Stimulated activated CD8-positive, alpha-beta memory T cell treated with anti-CD3 and anti-CD28 coated beads, Interleukin-15, amount 100 ng/mL, for 4 hours (primary cell): Measurements from ENCODE around the gene FALEC.

Experiments
- DNase-seq, 2 donors: peaks; one replicate each; pipeline ENCODE4 v3.0.0-alpha.2; 2020; ENCODE audit warnings: low read depth in 2 of 2

The FALEC gene

GRCh38 chr1:150511985-150512660, 3.4 kb upstream of the FALEC start:
- DNase-seq = no peak

- DNase-seq = no peak
These were observed 2.7 kb upstream of the FALEC start for GRCh38 chr1:150512846-150513245.

- DNase-seq = no peak
These were observed 2.2 kb upstream of the FALEC start for GRCh38 chr1:150513351-150513791.

DNA sequence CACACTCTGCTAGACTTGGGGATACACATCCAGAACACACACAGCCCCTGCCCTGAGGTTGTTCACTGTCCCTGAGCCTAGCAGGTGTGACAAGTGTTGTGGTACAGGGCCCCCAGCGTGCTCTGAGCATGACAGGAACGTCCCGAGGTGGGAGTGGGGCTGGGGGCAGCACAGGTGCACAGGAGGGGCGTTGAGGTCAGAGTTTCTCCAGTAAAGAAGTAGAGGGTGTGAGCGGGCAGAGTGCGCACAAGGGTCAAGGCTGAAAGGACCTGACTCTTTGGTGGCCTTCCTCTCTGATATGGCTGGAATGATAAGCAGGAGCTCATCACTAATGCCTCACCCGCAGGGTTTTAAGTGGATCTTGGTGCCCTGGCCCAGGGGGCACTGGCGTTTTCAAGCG, 1.3 kb upstream of the FALEC start:
- DNase-seq = no peak

GRCh38 chr1:150514913-150515327, 632 bp upstream of the FALEC start:
- no peak for DNase-seq

DNA sequence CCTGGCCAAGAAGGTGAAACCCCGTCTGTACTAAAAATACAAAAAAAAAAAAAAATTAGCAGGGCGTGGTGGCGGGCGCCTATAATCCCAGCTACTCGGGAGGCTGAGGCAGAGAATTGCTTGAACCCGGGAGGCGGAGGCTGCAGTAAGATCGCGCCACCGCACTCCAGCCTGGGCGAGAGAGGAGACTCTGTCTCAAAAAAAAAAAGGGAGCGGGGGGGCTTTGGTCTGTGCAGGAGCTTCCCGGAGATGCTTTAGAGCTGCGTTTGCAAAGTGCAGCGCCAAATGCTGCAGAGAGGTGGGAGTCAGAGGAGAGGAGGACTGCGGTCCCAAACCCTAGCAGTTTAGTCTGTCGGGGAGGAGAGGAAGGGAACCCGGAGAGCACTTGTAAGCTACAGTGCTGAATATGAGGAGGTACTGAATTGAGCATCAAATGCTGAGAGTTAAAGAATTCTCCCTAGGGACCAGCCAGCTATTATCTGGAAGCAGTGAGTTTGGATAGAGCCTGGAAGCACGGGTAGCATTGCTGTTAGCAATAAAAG, 569 bp downstream of the FALEC start:
- DNase-seq = no peak

GRCh38 chr1:150516616-150517015, 1.1 kb downstream of the FALEC start:
- DNase-seq = no peak

- no peak for DNase-seq
These were observed 5.8 kb downstream of the FALEC start for GRCh38 chr1:150521196-150521968.

DNA sequence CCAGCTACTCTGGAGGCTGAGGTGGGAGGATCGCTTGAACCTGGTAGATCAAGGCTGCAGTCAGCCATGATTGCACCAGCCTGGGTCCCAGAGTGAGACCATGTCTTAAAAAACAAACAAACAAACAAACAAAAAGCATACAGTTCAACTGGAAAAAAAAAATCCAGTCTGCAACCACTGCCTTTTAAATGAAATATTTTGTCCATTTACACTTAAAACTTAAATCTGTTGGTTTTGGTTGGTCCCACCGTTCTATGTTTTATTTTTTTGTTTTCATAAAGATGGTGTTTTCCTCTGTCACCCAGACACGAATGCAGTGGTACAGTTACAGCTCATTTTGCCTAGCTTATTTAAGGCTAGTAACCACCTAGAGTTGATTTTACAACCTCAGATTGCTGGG, 9.8 kb downstream of the FALEC start:
- no peak for DNase-seq

DNA sequence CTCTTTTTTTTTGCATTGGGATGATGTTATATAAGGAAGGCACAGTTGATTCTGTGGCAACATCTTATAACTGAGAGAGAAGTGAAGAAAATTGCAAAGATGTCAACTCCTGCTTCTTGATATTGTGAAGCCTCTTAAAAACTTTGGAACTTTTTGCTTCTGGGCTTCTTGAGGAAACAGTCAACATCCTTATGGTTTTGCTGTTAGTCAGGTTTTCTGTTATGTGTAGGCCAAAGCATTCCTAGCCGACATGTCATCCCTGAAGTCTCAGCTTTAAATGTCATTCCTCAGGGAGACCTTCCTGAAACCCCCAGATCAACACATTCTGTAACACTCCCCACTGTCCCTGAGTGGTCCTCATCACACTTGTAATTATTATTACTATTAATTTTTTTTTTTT, 12.6 kb downstream of the FALEC start:
- DNase-seq = no peak

DNA sequence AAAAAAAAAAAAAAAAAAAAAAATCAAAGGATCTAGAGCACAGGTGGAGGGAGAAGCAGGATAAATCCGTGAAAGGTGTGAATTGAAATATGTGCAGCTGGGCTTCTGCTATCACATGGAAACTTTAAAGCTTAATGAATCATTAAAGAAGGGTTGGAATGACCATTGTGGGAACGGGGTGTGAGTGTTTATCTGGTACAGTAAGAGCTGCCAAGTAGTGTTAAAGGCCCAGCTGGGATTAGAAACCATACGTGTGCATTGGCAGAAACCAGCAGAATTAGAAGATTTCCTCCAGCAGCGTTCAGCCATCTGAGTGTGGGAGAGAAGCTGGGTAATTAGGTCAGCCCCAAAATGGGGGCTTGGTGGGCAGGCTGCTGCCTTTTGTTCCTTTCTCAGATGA, 13.5 kb downstream of the FALEC start:
- DNase-seq = no peak

GRCh38 chr1:150530491-150531159, 15.1 kb downstream of the FALEC start:
- no peak for DNase-seq

DNA sequence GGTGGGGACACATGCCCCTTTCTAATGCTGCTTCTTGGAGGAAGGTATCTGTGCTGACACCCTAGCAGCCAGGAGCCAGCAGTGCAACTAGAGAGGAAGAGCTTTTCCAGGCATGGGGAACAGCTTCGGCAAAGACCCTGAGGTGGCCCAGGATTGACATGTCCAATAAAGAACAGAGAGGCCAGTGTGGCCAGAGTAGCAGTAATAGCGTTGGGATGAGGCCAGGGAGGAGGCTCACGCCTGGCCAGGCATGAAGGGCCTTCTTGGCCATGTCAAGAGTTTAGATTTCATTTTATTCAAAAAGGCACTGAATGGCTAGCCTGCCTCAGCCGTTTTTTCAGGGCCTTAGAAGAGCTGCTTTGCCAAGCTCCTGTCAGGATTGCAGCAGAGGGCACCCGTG, 17.3 kb downstream of the FALEC start:
- DNase-seq = no peak

DNA sequence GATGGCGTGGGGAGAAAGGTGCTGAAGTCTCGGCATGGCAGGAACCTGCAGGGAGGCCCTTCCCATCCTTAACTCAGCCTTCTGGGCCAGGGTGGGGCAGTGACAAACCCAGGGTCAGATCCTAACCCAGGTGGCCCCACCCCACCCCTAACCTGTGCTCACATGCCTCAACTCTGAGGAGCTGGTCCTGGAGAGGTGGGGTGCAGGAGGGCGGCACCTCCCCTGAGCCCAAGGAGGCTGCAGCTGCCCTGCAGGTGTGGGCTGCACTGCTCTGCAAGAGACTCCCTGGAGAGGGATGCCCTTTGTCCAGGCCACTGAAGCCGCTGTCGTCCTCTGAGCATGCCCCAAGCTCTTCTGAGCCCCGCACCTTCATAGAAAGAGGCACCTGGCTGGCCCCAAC, 18.4 kb downstream of the FALEC start:
- DNase-seq = no peak

DNA sequence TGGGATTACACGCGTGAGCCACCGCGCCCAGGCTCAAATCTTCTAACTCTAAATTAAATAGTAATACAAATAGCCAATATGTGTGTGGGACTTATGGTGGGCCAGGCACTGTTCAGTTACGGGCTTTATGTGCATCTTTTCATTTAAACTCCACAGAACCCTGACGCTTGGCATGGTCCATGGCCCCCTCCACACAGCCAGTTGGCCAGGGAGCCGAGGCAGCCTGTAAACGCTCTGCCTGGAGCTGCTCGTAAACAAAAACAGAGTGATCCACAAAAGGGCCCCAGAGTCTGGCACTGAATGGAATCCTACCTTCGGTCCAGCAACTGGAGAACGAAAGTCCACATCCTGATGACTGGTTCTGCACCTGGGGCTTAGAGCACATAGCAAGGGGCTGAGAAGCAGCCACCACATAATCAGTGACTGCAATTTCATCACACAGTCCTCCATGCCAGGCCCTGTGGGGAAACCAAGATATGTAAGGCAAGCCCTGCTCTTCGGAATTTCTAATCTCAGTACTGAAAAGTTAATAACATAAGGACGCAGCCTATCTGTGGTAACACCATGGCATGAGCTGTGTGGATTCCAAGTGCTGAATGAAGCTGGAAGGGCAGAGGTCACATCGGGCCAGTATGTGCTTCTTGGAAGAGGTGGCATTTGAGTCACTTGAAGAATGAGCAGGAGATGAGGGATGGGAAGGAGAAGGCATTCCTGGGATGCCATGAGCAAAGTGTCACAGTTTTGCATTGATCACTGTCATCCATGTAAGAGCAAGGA, 20.1 kb downstream of the FALEC start:
- DNase-seq = no peak

GRCh38 chr1:150536836-150537731, 21.5 kb downstream of the FALEC start:
- DNase-seq = no peak

DNA sequence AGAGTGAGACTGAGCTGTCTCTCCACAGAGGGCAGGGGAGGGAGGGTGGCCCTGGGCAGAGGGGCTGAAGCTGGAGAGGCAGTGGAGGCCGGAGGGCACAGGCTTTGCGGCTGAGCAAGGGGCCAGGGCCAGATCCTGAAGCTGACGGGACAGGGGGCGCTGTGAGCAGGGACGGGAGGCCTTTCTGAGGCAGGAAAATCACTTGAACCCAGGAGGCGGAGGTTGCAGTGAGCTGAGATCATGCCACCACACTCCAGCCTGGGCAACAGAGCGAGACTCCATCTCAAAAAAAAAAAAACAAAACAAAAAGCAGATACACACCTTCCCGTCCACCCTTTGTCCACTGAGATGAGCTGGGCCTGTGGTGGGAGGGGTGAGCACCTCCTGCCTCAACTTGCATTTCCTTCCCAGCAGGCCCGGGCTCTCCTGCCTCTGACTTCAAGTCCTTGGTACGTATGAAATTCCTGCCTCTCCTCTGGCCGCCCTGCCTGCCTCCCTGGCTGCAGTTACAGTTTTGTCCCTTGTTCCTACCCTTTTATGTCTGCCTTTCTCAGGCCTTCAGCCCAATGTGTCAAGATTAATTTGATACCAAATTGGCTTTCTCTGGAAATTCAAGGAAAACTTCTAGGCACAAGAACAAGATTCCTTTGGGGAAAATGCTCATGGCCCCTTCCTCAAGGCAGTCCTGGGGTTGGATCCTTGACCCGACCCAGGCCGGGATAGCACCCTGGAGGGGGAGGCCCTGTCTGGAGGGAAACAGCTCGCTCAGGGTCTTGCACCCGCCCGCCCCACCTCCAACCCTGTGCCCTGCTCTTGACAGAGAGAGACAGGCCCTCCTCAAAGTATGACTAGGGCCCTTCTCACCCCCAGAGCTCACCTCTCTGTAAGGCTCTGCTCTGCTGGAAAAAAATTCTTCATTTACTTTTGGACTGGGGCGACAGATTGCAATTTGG, 22.5 kb downstream of the FALEC start:
- DNase-seq = no peak

DNA sequence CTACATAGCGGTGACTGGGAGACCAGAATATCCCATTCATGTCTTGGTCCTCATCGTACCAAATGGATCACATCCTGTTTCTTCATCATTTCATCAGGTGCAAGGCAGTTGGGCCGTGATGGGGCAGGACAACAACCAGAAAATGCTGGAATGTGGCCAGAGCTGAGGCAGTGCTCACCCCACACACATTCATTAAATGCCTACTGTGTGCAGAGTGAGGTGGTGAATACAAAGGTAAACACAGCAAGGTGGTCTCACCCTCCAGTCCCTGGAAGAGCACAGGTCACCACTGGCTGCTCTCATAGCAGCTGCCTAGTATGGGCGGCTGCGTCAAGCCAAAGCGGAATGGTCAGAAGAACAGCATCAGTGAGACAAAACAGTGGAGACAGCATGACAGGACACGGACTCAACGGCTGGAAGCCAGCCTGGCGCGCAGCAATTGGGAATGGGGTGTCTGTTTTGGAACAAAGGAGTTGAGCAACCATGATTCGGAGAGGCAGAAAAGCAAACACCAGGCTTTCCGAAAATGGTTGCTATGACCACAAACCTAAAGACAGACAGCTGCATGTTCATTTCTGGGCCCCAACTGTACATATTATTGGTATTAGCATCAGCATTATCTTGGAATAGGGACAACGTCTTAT, 28.1 kb downstream of the FALEC start:
- no peak for DNase-seq

DNA sequence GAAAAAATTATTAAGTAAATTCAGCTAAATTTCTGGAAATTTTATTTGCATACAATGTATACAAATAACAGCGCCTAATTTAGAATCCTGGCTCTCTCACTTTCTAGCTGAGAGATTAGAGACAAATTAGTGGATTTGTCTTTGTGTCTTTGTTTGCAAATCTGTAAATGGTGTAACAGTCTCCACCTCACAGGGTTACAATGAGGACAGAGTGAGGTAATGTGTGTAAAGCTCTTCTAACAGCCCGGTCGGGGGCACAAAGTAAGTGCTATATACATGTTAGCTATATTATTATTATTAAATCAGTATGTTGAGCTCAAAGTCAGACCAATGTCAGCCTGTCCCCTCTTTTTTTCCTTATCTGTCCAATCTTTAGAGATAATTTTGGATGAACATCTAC, 28.7 kb downstream of the FALEC start:
- no peak for DNase-seq
